HCT116 (cell line): ENCODE results near the gene PXK. TPM values are rescaled to one million over a fixed set of nuclear protein-coding genes. Genes with fewer than 3 reads are reported as not detected.

Experiments used
- ATAC-seq: fragments of 200-7000 bp; cut with Tn5 transposase; 2 replicates; pipeline ENCODE4 v1.9.1; 2020; ENCODE audit warnings: mild to moderate bottlenecking, moderate library complexity
- BruUV-seq: library from RNA; stranded (reverse); fragments of 400-500 nt; replicated peaks from 2 replicates; lab custom pipeline; 2021; lab: Mats Ljungman, UMichigan
- CTCF ChIA-PET: fragments of 300-600 bp; sonication (Branson Sonifier 250); formaldehyde crosslinking; loops from one replicate; lab custom pipeline; 2021; ENCODE audit warnings: antibody characterized with exemption; lab: Charles Lee
- POLR2A ChIA-PET: fragments of 300-600, 350-600 bp; sonication (Branson Sonifier 250); formaldehyde crosslinking; loops from one replicate; lab custom pipeline; 2021; ENCODE audit warnings: antibody characterized with exemption; lab: Charles Lee
- RAD21 ChIA-PET, 2 experiments: fragments of 300-600 bp; sonication (Branson Sonifier 250); formaldehyde crosslinking; loops; one replicate each; lab custom pipeline; 2023; ENCODE audit warnings: low total read pairs in 2 of 2; ENCODE audit not compliant: uncharacterized antibody in 2 of 2, unreplicated experiment in 2 of 2, low non-redundant PET in 1 of 2; lab: Charles Lee
- DNase-seq: peaks from one replicate; pipeline ENCODE4 v3.0.0-alpha.2; 2010; ENCODE audit warnings: low read depth, low spot score
- H2AFZ ChIP-seq: fragments of 200-600 bp; shearing (Covaris generic), sonication (generic); 2 replicates; pipeline ENCODE4 v1.6.1; 2017; ENCODE audit warnings: low read depth, mixed run types, mixed read lengths, antibody characterized with exemption, low read length; ENCODE audit not compliant: poor library complexity, severe bottlenecking
- H3K27ac ChIP-seq: 2 replicates; pipeline ENCODE4 v1.5.1; 2012; ENCODE audit warnings: low read depth, low read length
- H3K27me3 ChIP-seq: fragments of 200-600 bp; sonication (generic); 2 replicates; pipeline ENCODE4 v1.6.1; 2016; ENCODE audit warnings: mixed run types, low read length, mixed read lengths; ENCODE audit not compliant: insufficient read depth
- H3K36me3 ChIP-seq, 2 experiments: fragments of 200-500 bp in 1 of 2; fragments of 200-600 bp in 1 of 2; sonication (Bioruptor generic) in 1 of 2; sonication (generic) in 1 of 2; 2 replicates each; pipeline versions ENCODE4 v1.5.1 to v1.6.1; 2014 to 2016; ENCODE audit warnings: low read length in 2 of 2, inconsistent platforms in 1 of 2, mixed read lengths in 1 of 2, mixed run types in 1 of 2; ENCODE audit not compliant: insufficient read depth in 2 of 2, control insufficient read depth in 1 of 2
- H3K4me1 ChIP-seq, 2 experiments: fragments of 200-600 bp in 1 of 2; sonication (generic) in 1 of 2; 2 replicates each; pipeline versions ENCODE4 v1.5.1 to v1.6.1; 2012 to 2017; ENCODE audit warnings: low read length in 2 of 2, inconsistent platforms in 1 of 2, mild to moderate bottlenecking in 1 of 2, mixed read lengths in 1 of 2, mixed run types in 1 of 2, moderate library complexity in 1 of 2; ENCODE audit not compliant: insufficient read depth in 2 of 2, control insufficient read depth in 1 of 2
- H3K4me2 ChIP-seq: fragments of 200-600 bp; sonication (generic); 2 replicates; pipeline ENCODE4 v1.6.1; 2017; ENCODE audit warnings: mixed run types, low read length, mixed read lengths
- H3K4me3 ChIP-seq, 2 experiments: fragments of 200-600 bp in 1 of 2; sonication (generic) in 1 of 2; replicated peaks in 1 of 2; 2 replicates each; pipeline ENCODE4 v1.5.1; 2011 to 2016; ENCODE audit warnings: low read length in 2 of 2, control low read depth in 1 of 2, low read depth in 1 of 2, mild to moderate bottlenecking in 1 of 2, mixed read lengths in 1 of 2, mixed run types in 1 of 2
- H3K79me2 ChIP-seq: fragments of 200-600 bp; sonication (generic); 2 replicates; pipeline ENCODE4 v1.6.1; 2017; ENCODE audit warnings: mild to moderate bottlenecking, mixed run types, low read length, moderate library complexity, mixed read lengths; ENCODE audit not compliant: insufficient read depth
- H3K9ac ChIP-seq: fragments of 200-600 bp; sonication (generic); 2 replicates; pipeline ENCODE4 v1.6.1; 2016; ENCODE audit warnings: low read length, mixed read lengths
- H3K9me2 ChIP-seq: fragments of 200-600 bp; sonication (generic), shearing (Covaris generic); 2 replicates; pipeline ENCODE4 v1.6.1; 2017; ENCODE audit warnings: mixed run types, mild to moderate bottlenecking, moderate library complexity; ENCODE audit not compliant: insufficient read depth
- H3K9me3 ChIP-seq, 2 experiments: fragments of 200-500 bp in 1 of 2; fragments of 200-600 bp in 1 of 2; sonication (Bioruptor generic) in 1 of 2; sonication (generic) in 1 of 2; 2 replicates each; pipeline ENCODE4 v1.6.1; 2014 to 2017; ENCODE audit warnings: low read length in 2 of 2, mixed read lengths in 2 of 2, inconsistent platforms in 1 of 2, low read depth in 1 of 2, mild to moderate bottlenecking in 1 of 2, mixed run types in 1 of 2, moderate library complexity in 1 of 2; ENCODE audit not compliant: control insufficient read depth in 1 of 2, insufficient read depth in 1 of 2
- H4K20me1 ChIP-seq: fragments of 200-600 bp; sonication (generic), shearing (Covaris generic); 2 replicates; pipeline ENCODE4 v1.6.1; 2017; ENCODE audit warnings: mixed run types, mild to moderate bottlenecking, moderate library complexity; ENCODE audit not compliant: insufficient read depth
- EGR1 ChIP-seq: IDR thresholded peaks from 2 replicates; pipeline ENCODE4 v1.6.1; 2012; ENCODE audit warnings: low read depth
- EZH2 ChIP-seq: fragments of 200-600 bp; sonication (generic); IDR thresholded peaks from 2 replicates; pipeline ENCODE4 v1.6.1; 2017; ENCODE audit warnings: antibody characterized with exemption, mixed run types
- POLR2A ChIP-seq: IDR thresholded peaks from 2 replicates; pipeline ENCODE4 v1.7.0; 2011; ENCODE audit warnings: borderline replicate concordance; ENCODE audit not compliant: insufficient read depth, insufficient read length; ENCODE audit errors: extremely low read depth
- POLR2AphosphoS5 ChIP-seq: IDR thresholded peaks from 2 replicates; pipeline ENCODE4 v1.6.1; 2011; ENCODE audit warnings: mild to moderate bottlenecking, low read depth, low read length, moderate library complexity
- RAD21 ChIP-seq: IDR thresholded peaks from 2 replicates; pipeline ENCODE4 v1.6.1; 2012; ENCODE audit warnings: low read depth, mild to moderate bottlenecking
- SIN3A ChIP-seq: IDR thresholded peaks from 2 replicates; pipeline ENCODE4 v1.6.1; 2012; ENCODE audit warnings: low read depth
- YY1 ChIP-seq: IDR thresholded peaks from 2 replicates; pipeline ENCODE4 v1.6.1; 2011; ENCODE audit warnings: low read length, low read depth, moderate library complexity, mild to moderate bottlenecking; ENCODE audit not compliant: insufficient replicate concordance; ENCODE audit errors: extremely low read depth
- ZFX ChIP-seq: fragments of 450-650 bp; IDR thresholded peaks from 2 replicates; pipeline ENCODE4 v1.6.1; 2017
- ZNF274 ChIP-seq: fragments of 200-500 bp; sonication (Bioruptor generic); IDR thresholded peaks from 2 replicates; pipeline ENCODE4 v1.6.1; 2014; ENCODE audit warnings: mild to moderate bottlenecking, low read depth, low read length, inconsistent platforms
- intact Hi-C: fragments of 100-400 bp; cut with micrococcal nuclease; formaldehyde crosslinking; loops from 2 replicates; pipeline ENCODE4 v1.10.0; 2022
- total RNA-seq: library from RNA; stranded (reverse); gene quantifications from one replicate; pipeline ENCODE4 v1.2.1, GENCODE V29; 2021; ENCODE audit not compliant: unreplicated experiment
- TF ChIP-seq, protein P1 (sequence below): IDR thresholded peaks from 2 replicates; pipeline ENCODE4 v1.6.1; 2012
- TF ChIP-seq, protein P2 (sequence below): IDR thresholded peaks from 2 replicates; pipeline ENCODE4 v1.6.1; 2012; ENCODE audit warnings: low read depth
- TF ChIP-seq, protein P3 (sequence below): IDR thresholded peaks from 2 replicates; pipeline ENCODE4 v1.6.1; 2011; ENCODE audit warnings: mild to moderate bottlenecking, low read length, moderate library complexity; ENCODE audit not compliant: insufficient replicate concordance; ENCODE audit errors: extremely low read depth

Gene PXK
- total RNA-seq, 1 experiment from 2014 or later = 10.2 TPM

DNA sequence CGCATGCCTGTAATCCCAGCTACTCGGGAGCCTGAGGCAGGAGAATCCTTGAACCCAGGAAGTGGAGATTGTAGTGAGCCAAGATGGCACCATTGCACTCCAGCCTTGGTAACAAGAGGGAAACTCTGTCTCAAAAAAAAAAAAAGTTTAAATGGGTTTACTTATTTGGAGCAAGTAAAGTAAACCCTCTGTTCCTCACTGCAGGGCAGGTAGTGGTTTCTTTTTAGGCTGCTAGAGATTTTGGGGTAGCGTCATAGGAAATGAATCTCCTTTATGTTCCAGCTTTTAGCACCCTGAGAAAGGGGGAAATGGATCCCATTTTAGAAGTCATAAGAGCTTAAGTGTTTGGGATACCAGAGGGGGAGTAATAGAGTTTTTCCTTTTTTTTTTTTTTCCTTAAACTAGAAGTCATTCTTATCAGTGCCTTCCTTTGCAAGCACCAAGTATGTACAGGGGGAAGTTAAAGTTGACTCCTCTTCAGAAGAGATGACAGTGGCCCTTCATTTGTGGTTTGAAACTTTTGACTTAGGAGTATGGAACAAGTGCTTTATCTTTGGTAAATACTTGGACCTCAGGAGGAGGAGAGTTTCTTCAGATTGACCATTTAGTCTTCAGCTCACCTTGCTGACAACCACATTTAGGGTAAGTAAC is 8.0 kb downstream of the PXK start:
- ChIA-PET CTCF (no interaction called here), RAD21 (no interaction called here), POLR2A (no interaction called here)
- Histone ChIP-seq H2AFZ (no peak overlapping the region), H3K4me2 (no peak overlapping the region), H3K27ac (no peak overlapping the region), H3K4me3 (no peak overlapping the region), H4K20me1 (no peaks in the 10 kb centered on the region), H3K9me3 (no peaks in the 10 kb centered on the region), H3K9ac (no peak overlapping the region), H3K79me2 (no peaks in the 10 kb centered on the region), H3K36me3 (no peaks in the 10 kb centered on the region), H3K27me3 (no peaks in the 10 kb centered on the region), H3K4me1 (peaks cover 0 to 3% of the 10 kb centered on the region in 2 experiments; a peak in 2 of 4 replicates), H3K9me2 (no peaks in the 10 kb centered on the region)
- no TSS peak for BruUV-seq
- ATAC-seq (no peak), DNase-seq (no peak)
- no peak for TF ChIP-seq EZH2
- no peak for TF ChIP-seq POLR2A
- no peak for TF ChIP-seq ZFX
- no peak for TF ChIP-seq YY1
- no peak for TF ChIP-seq EGR1
- TF ChIP-seq, protein P1, sequence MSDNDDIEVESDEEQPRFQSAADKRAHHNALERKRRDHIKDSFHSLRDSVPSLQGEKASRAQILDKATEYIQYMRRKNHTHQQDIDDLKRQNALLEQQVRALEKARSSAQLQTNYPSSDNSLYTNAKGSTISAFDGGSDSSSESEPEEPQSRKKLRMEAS = no peak
- TF ChIP-seq ZNF274 = no peak
- TF ChIP-seq POLR2AphosphoS5 = no peak
- TF ChIP-seq, protein P2, sequence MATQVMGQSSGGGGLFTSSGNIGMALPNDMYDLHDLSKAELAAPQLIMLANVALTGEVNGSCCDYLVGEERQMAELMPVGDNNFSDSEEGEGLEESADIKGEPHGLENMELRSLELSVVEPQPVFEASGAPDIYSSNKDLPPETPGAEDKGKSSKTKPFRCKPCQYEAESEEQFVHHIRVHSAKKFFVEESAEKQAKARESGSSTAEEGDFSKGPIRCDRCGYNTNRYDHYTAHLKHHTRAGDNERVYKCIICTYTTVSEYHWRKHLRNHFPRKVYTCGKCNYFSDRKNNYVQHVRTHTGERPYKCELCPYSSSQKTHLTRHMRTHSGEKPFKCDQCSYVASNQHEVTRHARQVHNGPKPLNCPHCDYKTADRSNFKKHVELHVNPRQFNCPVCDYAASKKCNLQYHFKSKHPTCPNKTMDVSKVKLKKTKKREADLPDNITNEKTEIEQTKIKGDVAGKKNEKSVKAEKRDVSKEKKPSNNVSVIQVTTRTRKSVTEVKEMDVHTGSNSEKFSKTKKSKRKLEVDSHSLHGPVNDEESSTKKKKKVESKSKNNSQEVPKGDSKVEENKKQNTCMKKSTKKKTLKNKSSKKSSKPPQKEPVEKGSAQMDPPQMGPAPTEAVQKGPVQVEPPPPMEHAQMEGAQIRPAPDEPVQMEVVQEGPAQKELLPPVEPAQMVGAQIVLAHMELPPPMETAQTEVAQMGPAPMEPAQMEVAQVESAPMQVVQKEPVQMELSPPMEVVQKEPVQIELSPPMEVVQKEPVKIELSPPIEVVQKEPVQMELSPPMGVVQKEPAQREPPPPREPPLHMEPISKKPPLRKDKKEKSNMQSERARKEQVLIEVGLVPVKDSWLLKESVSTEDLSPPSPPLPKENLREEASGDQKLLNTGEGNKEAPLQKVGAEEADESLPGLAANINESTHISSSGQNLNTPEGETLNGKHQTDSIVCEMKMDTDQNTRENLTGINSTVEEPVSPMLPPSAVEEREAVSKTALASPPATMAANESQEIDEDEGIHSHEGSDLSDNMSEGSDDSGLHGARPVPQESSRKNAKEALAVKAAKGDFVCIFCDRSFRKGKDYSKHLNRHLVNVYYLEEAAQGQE = no peak
- no peak for TF ChIP-seq SIN3A
- TF ChIP-seq, protein P3, sequence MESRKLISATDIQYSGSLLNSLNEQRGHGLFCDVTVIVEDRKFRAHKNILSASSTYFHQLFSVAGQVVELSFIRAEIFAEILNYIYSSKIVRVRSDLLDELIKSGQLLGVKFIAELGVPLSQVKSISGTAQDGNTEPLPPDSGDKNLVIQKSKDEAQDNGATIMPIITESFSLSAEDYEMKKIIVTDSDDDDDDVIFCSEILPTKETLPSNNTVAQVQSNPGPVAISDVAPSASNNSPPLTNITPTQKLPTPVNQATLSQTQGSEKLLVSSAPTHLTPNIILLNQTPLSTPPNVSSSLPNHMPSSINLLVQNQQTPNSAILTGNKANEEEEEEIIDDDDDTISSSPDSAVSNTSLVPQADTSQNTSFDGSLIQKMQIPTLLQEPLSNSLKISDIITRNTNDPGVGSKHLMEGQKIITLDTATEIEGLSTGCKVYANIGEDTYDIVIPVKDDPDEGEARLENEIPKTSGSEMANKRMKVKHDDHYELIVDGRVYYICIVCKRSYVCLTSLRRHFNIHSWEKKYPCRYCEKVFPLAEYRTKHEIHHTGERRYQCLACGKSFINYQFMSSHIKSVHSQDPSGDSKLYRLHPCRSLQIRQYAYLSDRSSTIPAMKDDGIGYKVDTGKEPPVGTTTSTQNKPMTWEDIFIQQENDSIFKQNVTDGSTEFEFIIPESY = no peak
- TF ChIP-seq RAD21 = no peak
- intact Hi-C loops = no loop called here
